A673 (cell line): ENCODE results near the gene RGS1.

ENCODE experiments used
- CTCF ChIP-seq: fragments of 300-800, 200-600 bp; sonication (generic); conservative IDR thresholded peaks from 2 replicates; pipeline ENCODE4 v1.5.1; 2017; ENCODE audit warnings: low read depth, mild to moderate bottlenecking, antibody characterized with exemption, low read length, moderate library complexity, mixed read lengths
- EZH2 ChIP-seq: fragments of 200-600 bp; sonication (generic); IDR thresholded peaks from 2 replicates; pipeline ENCODE4 v1.6.1; 2017; ENCODE audit warnings: borderline replicate concordance, low read depth, mild to moderate bottlenecking, mixed read lengths, antibody characterized with exemption, low read length; ENCODE audit not compliant: poor library complexity, severe bottlenecking

GRCh38 chr1:192538407-192539296 is 36.9 kb upstream of the RGS1 start:
- TF ChIP-seq CTCF (no peak), EZH2 (no peak)
